Activated CD4-positive, CD25-positive, alpha-beta regulatory T cell treated with anti-CD3 and anti-CD28 coated beads, Interleukin-2, amount 50 U/mL, for 24 hours (primary cell): ENCODE measurements around the gene MAP3K4.
A peak's percentile ranks its signal among the peaks of the same experiment; 100 is the strongest.

Experiments
- ATAC-seq, 2 donors: fragments of 150-1000 bp; cut with Tn5 transposase; one replicate each; pipeline ENCODE4 v1.10.0; 2021; ENCODE audit warnings: mild to moderate bottlenecking in 1 of 2, moderate library complexity in 1 of 2

MAP3K4 gene

GRCh38 chr6:161001421-161001820 lies 9.9 kb downstream of the MAP3K4 start:
- no peak for ATAC-seq

DNA sequence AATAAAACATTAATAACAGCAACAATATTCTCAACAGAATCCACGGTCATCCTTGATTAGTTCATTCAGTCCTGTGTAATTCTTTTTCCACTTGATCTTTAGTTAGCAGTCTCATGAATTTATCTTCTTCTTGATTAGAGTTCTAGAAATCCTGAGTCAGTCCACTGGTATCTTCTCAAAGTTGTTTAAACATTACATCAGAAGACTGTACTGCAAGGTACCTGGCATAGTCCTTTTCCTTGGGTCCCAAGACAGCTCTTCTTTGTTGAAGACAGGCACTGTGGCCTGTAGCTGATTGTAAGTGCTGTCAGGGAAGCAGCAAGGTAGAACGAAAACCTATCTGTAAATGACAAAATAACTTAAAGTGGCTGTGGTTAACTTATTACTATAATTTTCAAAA lies 11.8 kb downstream of the MAP3K4 start:
- no peak for ATAC-seq

DNA sequence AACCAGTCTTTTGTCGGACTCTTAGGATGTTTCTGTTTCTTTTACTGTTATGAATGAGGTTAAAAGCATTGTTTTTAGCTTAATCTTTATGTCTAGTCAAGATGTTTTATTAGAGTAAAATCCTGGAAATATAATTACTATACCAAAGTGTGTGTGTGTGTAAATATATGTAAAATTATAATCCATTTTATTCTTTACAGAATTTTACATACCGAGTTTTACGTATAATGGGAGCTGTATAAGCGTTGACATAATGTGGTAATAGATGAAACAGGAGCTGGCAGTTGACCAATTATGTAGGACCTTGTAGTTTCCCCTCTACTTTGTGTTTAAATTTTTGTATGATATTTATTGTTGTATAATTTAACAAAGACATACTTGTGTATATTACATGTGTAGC lies 16.7 kb downstream of the MAP3K4 start:
- ATAC-seq: no peak

- ATAC-seq: no peak
Measured at GRCh38 chr6:161009991-161010390, 18.4 kb downstream of the MAP3K4 start.

DNA sequence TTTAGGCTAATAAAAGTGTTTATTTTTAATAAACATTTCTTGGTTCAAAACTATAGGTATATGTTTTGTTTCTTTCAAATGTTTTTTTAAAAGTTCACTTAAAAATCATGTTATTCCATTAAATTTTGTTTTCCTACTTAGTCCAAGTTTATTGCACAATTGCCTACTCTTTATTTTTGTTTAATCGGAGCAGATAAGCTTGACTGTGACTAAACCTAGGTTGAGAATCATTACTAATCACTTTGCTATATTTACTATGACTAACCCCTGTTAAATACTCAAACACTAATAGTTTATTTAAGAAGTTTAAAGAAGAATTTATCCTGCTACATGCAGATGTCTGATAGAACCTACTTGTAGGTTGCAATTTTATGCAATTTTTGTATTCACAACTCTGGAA lies 18.8 kb downstream of the MAP3K4 start:
- no peak for ATAC-seq

- no peak for ATAC-seq
Measured at GRCh38 chr6:161011492-161012480, 20.2 kb downstream of the MAP3K4 start.

DNA sequence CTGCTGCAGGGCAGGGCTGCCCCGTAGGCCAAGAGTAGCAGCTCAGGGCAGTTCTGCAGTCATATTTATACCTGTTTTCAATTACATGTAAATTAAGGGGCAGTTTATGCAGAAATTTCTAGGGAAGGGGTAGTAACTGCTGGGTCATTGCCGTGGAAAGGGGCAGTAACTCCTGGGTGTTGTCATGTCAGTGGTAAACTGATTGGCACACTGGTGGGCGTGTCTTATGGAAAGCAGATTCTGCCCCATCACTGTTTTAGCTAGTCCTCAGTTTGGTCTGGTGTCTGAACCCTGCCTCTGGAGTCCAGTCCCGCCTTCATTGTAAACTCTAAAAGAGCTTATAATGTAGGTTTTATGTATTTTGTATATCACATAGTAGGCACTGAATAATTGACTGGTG lies 22.1 kb downstream of the MAP3K4 start:
- no peak for ATAC-seq

GRCh38 chr6:161017766-161018564 lies 26.4 kb downstream of the MAP3K4 start:
- ATAC-seq: no peak

DNA sequence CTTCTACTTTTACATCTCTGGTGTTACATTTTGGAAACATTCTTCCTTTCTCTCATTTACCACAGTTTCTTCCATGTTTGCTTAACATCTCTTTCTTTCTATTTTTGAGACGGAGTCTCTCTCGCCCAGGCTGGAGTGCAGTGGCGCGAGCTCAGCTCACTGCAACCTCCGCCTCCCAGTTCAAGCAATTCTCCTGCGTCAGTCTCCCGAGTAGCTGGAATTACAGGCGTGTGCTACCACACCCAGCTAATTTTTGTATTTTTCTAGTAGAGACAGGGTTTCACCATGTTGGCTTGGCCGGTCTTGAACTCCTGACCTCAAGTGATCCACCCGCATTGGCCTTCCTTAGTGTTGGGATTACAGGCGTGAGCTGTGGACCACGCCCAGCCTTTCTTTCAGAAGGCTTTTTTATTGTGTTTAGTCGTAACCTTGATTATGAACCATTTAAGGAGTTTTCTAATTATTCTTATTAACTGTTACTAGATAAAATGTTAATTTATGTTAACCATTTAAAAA lies 27.8 kb downstream of the MAP3K4 start:
- ATAC-seq: no peak

GRCh38 chr6:161021543-161021942 lies 30.0 kb downstream of the MAP3K4 start:
- no peak for ATAC-seq

DNA sequence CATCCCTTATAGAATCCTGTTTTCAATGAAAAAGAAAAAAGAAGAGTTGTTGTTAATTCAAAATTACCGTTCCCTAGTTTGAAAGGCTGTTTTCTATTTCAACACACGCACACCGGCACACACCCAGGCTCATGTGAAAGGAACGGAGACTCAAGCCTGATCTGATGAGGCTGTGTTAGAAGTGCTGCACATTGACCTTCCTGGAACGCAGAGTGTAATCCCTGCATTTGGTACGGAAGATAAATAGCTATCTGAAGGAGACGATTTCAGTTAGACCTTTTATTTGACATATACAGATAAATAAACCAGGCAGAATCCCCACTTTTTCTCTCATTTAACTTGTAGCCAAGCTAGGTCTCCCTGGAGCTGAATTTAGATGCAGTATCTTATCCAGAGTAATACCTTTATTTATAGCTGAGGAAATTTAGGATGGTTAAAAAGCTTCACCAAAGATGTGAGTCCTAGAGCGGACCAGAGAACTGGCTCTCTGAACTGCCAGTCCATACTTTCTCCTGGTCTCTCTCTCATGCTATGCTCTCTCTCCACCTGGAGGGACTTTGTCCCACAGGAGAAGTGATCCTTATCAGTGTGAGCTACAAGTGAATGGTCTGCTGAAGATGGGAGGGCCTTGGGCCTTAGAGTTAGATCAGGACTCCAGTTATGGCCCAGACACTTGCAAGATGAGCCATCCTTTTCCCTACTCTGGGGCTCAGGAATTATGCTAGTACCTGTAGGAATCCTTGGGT lies 30.6 kb downstream of the MAP3K4 start:
- no peak for ATAC-seq

DNA sequence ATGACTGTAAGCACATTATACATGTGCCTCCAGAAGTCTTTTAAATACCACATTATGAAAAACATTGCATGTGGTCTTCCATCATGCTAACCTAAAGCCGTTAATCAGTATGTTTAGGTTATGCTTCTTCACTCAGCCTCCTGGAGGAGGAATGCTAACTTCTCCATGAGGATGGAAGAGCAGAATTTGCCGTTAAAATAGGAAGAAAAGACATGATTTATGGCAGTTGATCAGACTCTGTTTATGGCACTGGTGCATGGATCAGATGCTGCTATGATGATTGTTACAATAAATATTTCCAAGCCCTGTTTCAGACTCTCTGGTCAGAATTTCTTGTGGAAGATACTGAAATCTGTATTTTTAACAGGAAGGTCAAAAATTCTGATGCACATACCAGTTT lies 31.7 kb downstream of the MAP3K4 start:
- ATAC-seq: no peak

DNA sequence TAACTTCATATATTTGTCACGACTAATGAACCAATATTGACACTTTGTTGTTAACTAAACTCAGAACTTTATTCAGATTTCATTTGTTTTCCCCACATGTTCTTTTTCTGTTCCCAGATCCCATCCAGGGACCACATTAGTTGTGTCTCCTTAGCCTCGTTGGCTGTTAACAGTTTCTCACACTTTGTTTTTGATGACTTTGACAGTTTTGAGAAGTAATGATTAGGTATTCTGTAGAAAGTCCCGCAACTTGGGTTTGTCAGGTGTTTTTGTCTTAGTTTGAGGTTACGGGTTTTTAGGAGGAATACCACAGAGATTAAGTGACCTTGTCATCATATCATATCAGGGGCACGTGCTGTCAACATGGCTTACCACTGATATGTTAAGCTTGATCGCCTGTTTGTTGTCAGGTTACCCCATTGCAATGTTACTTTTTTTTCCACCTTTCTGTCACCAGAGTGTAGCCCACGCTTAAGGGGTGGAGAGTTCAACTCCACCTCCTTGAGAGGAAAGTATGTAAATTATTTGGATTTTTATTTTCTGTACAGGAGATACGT lies 32.9 kb downstream of the MAP3K4 start:
- no peak for ATAC-seq

- ATAC-seq: no peak
Measured at GRCh38 chr6:161027385-161027784, 35.8 kb downstream of the MAP3K4 start.

DNA sequence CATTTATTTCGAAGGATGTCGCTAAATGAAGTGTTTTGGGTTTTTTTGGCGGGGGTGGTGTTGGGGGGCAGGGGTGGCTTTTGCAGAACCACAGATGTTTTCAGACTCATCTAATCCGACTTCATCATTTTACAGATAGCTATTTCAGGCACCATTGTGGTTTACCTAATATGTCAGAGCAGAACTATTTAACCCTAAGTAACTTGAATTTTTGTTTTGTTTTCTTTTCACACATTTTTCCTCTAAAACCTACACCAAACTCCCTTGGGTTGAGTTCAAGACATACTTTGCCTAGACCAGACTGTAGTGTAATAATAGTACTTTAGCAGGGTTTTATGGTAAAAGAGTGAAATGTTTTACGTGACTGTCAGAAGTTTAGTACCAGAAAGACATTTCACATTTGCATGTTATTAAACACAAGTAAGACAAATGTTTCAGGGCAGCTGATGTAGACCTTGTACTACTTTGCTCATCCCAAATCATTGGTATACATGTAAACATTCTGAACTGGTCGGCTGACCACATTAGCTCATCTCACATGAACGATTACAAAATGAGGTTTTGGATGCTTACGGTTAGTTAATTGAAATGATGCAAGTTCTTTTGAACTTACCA lies 37.7 kb downstream of the MAP3K4 start:
- peak; percentile 48 to 79 for ATAC-seq

- no peak for ATAC-seq
Measured at GRCh38 chr6:161031721-161032495, 40.3 kb downstream of the MAP3K4 start.

DNA sequence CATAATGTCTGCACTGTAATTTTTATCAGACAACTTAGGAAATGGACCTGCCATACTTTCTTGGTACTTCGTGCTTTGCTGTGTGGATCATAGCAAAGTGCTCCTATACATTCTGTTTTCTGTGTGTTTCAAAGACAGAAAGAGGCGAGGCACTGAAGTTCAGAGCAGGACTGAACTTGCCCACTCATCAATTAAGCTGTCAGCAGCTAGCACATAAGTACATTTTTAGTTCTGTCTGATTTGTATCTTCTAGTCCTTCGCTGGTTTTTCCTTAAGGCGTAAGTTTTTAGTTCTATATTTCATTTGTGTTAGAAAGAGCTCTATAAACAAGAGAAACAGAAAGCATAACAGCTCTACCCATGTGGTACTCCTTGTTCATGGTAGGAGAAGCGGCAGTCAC lies 42.1 kb downstream of the MAP3K4 start:
- ATAC-seq: no peak

GRCh38 chr6:161035182-161035980 lies 43.8 kb downstream of the MAP3K4 start:
- no peak for ATAC-seq

GRCh38 chr6:161035981-161036263 lies 44.4 kb downstream of the MAP3K4 start:
- ATAC-seq: no peak

DNA sequence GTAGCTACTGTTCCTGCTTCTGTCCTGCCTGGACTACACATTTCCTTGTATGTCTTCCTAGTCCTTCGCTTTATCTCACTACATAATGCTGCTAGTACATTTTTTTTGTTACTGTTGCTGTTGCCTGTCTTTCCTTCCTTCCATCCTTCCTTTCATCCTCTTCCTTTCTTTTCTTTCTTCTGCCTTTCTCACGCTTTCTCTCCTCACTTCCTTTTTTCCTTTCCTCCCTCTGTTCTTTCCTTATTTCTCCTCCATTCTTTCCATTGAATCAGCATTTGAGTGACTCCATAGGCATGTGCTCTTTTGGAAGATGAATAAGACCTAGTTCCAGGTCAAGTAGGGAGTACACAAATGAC lies 46.3 kb downstream of the MAP3K4 start:
- no peak for ATAC-seq
